ENCODE data around the gene FNDC10.
A peak's percentile ranks its signal among the peaks of the same experiment; 100 is the strongest.

Gene FNDC10

GRCh38 chr1:1605034-1605591 lies 5.2 kb upstream of the FNDC10 start:
- no peak for TF ChIP-seq CTCF (IDR thresholded peaks at IDR 0.05; ENCODE audit: extremely low read depth, missing control alignments)
- no peak for DNase-seq (ENCODE audit: low spot score)

- no peak for TF ChIP-seq CTCF (IDR thresholded peaks at IDR 0.05; ENCODE audit: extremely low read depth, missing control alignments)
Observed at GRCh38 chr1:1604374-1605033, 4.6 kb upstream of the FNDC10 start.

GRCh38 chr1:1603671-1604373 lies 3.9 kb upstream of the FNDC10 start:
- no peak for TF ChIP-seq CTCF (IDR thresholded peaks at IDR 0.05; ENCODE audit: extremely low read depth, missing control alignments)
- no peak for DNase-seq (ENCODE audit: low spot score)

More at GRCh38 chr1:1604374-1605033, 4.6 kb upstream of the FNDC10 start:
- DNase-seq (ENCODE audit: low spot score): no peak

GRCh38 chr1:1602968-1603506 lies 3.1 kb upstream of the FNDC10 start:
- TF ChIP-seq CTCF (IDR thresholded peaks at IDR 0.05; ENCODE audit: extremely low read depth, missing control alignments): no peak
- no peak for DNase-seq (ENCODE audit: low spot score)

- no peak for TF ChIP-seq CTCF (IDR thresholded peaks at IDR 0.05; ENCODE audit: extremely low read depth, missing control alignments)
Observed at GRCh38 chr1:1602304-1602967, 2.5 kb upstream of the FNDC10 start.

GRCh38 chr1:1601564-1602303 lies 1.8 kb upstream of the FNDC10 start:
- DNase-seq (ENCODE audit: low spot score): no peak
- no peak for TF ChIP-seq CTCF (IDR thresholded peaks at IDR 0.05; ENCODE audit: extremely low read depth, missing control alignments)

More at GRCh38 chr1:1602304-1602967, 2.5 kb upstream of the FNDC10 start:
- peak; percentile 80 for DNase-seq (ENCODE audit: low spot score)

All from GM20000 (cell line).